ENCODE data around the gene ADGRG2.

ADGRG2 gene

DNA sequence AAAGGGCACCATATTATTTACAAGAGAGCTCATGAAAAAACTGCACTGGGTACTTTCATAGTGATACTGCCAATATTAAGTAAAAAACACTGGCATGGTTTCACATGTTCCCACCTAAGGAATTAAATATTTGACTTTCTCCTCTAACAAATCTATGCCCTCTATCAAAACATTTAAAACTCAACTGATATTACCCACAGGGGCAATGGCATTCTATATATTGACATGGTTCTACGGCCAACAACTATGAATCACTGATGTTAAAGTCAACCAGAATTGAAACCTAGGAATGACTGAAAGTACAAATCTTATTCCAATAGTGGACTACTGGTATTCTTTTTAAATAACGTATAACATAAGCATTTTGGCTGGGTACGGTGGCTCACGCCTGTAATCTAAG, 166.6 kb downstream of the ADGRG2 start:
- no peak for DNase-seq (ENCODE audit: low spot score)

DNA sequence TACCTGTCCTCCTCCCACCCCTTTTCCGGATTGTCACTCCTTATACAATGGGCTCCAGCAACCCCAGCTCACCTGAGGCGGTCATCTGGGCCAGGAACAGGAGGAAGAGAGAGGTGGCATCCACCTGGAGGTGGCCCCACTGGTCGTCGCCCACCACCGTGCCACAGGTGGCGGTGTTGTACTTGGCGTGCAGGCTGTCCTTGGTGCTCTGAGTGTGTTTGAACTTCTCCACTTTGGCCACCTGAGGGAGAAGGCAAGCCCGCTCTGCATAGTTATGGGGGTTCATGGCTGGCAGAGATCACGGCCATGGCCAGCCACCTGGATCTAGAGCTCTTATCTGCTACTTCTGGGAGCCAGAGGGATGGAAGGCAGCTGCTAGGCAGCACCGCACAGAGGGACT, 171.2 kb downstream of the ADGRG2 start:
- no peak for DNase-seq (ENCODE audit: low spot score)

GRCh38 chrX:18949944-18950301, 172.3 kb downstream of the ADGRG2 start:
- no peak for DNase-seq (ENCODE audit: low spot score)

- DNase-seq (ENCODE audit: low spot score), result no peak
These were observed 172.9 kb downstream of the ADGRG2 start for GRCh38 chrX:18949291-18949943.

DNA sequence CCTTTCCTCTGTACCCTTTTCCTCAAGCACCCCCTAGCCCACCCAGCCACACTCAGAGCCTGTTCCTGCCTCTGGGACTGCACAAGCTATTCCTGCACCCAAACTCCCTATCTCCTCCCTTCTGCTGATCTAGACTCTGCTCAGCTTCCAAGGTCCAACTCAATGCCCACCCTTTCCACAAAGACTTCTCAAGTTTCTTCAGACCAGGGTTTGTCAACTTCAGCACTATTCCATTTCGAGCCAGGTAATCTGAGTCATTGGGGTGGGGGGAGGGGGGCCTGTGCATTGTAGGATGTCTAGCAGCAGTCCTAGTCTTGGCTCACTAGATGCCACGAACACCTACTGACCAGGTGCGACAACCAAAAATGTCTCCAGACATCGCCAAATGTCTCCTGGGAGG, 175.7 kb downstream of the ADGRG2 start:
- no peak for DNase-seq (ENCODE audit: low spot score)

- DNase-seq (ENCODE audit: low spot score), result no peak
These were observed 176.1 kb downstream of the ADGRG2 start for GRCh38 chrX:18946157-18946556.

DNA sequence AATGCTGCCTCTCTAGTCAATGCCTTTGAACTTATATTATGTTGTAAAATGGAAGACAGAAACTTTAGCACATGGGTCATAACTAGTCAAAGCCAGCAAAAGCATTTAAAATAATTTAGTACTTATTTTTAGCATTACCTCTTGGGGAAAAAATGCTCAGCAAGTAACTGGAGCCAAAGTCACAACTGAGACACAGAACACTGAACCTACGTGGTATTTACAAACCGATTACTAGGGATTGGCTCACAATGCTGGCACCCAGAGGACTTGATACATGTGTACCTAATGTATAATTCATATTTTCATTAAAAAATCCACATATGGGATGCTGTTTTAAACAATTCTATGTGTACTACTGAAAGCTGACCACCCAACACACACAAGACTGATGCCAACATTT, 176.8 kb downstream of the ADGRG2 start:
- DNase-seq (ENCODE audit: low spot score), result no peak

GRCh38 chrX:18944482-18944881, 177.8 kb downstream of the ADGRG2 start:
- no peak for DNase-seq (ENCODE audit: low spot score)

GRCh38 chrX:18941896-18942295, 180.4 kb downstream of the ADGRG2 start:
- no peak for DNase-seq (ENCODE audit: low spot score)

Measured in kidney capillary endothelial cell (primary cell).